IPS-NIHi11 (cell line): ENCODE results near the gene CROT.
"Not testable (repeated sequence)": the region's sequence is repeated elsewhere in the genome, so short reads cannot be mapped to it uniquely, and the experiment has no call there.

Source experiments
- DNase-seq: peaks from one replicate; pipeline ENCODE4 v3.0.0; 2012; ENCODE audit warnings: mixed read lengths, low spot score

Gene CROT, protein sequence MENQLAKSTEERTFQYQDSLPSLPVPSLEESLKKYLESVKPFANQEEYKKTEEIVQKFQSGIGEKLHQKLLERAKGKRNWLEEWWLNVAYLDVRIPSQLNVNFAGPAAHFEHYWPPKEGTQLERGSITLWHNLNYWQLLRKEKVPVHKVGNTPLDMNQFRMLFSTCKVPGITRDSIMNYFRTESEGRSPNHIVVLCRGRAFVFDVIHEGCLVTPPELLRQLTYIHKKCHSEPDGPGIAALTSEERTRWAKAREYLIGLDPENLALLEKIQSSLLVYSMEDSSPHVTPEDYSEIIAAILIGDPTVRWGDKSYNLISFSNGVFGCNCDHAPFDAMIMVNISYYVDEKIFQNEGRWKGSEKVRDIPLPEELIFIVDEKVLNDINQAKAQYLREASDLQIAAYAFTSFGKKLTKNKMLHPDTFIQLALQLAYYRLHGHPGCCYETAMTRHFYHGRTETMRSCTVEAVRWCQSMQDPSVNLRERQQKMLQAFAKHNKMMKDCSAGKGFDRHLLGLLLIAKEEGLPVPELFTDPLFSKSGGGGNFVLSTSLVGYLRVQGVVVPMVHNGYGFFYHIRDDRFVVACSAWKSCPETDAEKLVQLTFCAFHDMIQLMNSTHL

DNA sequence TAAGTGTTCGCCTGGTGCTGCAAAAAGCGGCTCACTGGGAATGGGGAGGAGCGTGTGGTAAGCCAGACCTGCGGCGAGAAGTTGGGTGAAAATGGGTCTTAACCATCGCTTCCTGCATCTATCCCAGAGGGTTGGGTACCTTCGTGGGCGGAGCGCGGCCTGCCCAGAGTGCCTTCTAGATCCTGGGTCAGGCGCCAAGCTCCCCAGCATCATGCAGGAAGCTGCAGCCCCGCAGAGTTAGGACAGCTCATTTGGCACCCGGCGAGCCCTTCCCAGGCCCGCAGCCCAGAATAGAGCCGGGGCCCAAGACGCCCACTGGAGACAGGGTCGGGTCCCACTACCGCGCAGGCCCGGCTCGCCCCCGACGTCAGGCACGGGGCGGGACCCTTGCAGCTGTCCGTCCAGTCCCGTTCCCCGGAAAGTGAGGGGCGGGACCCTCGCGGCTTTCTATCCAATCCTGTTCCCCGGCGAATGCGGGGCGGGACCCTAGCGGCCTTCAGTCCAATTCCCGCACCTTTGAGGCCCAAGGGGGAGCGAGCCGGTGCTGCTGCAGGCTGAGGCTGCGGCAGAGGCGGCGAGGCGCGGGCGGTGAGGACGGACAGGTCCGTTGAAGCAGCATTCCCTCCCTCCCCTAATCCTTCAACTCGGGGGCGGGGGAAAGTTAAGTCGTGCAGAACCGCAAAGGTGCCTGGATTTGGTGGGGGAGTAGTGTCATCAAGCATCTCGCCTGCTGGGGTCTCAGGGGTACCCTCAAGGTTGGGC is at the start of gene CROT:
Gene CROT (plus strand): TSS at position 499 of the 762 bp plus-strand sequence. CDS start 3,405 bp downstream, outside the sequence.
- DNase-seq = peak; percentile 95

DNA sequence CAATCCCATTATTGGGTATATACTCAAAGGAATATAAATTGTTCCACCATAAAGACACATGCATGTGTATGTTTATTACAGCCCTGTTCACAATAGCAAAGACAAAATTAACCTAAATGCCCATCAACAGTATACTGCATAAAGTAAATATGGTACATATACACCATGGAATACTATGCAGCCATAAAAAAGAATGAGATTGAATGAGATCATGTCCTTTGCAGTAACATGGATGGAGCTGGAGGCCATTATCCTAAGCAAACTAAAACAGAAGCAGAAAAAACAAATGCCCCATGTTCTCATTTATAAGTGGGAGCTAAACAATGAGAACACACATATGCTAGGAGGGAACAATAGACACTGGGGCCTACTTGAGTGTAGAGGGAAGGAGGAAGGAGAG is 44.7 kb upstream of the CROT start:
- no peak for DNase-seq

DNA sequence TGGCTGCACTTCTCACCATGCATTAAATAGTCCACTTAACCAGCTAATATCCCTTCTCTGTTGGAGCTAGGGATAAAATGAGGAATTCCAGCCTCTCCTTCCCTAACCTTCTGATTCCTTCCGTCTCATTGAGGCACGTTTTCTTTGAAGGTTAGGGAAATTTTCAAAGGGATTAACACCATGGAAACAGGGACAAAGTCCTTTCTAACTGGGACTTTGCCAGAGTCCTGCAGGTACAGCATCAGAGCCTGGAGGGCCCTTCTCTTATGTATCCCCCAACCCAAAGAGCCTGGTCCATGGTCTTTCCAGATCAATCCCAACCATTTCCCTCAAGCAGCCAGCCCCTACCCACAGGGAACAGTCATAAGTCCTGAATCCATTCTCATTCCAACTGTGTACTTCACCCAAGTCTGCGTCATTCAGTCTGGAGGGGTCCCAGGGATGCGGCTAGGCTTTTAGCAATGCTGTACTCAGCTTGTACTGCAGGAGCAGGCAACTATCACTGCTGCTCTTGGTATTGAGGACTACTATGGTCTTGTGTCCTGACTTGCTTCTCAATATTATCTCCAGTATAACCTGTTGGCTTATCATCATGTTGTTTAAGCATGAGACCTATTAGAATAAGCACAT is 34.6 kb upstream of the CROT start:
- no peak for DNase-seq

DNA sequence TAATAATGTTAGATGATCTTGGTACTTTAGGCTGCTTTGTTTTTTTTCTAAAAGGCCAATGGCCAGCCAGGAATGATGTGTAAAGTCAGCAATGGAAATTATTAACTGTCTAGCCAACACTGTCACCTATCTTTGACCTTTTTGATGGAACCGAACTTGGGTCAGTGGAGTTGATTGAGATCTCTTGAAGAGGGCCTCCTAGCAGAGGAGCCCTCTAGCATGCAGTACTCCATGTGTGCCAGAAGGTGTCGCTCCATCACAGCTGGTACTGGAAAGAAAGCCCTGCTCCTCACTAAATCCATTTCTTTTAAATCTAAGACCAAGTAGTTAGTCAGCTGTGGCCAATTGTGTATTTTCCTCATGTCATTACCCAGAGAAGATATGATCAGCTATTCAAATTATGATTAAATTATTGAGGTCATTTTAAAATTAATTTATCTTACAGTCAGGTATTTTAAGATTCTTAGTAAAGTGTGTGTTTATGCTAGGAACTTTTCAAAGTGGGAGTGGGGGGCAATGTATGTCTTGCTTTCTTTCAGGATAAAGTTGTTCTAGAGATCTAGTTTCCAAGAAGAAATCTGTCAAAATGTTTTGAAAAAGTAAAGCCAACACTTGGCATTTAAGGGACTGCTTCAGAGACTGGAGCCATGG is 33.1 kb upstream of the CROT start:
- DNase-seq = peak; percentile 71

DNA sequence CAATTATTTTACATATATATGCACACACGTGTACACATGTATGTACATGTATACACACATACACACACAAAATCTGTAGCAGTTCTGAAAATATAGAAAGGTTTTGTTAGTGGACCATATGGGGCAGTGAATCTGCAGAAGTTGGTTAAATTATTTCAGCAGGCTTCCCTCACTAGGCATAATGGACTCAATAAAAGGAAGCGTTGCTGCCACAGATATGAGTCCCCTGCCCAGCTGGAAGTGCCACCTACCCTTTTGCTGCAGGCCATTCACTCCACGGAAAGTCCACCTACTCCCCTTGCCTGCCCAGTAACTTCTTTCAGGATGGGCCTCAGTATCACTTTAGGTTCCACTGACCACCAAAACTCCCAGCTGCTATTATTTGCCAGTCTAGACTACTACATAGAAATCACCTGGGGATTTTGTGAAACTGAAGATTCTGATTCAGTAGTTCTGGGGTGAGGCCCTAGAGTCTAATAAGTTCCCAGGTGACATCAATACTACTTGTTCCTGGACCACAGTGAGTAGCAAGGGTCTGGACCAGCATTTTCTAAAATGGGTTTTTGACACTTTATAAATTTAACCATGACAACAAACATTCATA is 29.3 kb upstream of the CROT start:
- no peak for DNase-seq

DNA sequence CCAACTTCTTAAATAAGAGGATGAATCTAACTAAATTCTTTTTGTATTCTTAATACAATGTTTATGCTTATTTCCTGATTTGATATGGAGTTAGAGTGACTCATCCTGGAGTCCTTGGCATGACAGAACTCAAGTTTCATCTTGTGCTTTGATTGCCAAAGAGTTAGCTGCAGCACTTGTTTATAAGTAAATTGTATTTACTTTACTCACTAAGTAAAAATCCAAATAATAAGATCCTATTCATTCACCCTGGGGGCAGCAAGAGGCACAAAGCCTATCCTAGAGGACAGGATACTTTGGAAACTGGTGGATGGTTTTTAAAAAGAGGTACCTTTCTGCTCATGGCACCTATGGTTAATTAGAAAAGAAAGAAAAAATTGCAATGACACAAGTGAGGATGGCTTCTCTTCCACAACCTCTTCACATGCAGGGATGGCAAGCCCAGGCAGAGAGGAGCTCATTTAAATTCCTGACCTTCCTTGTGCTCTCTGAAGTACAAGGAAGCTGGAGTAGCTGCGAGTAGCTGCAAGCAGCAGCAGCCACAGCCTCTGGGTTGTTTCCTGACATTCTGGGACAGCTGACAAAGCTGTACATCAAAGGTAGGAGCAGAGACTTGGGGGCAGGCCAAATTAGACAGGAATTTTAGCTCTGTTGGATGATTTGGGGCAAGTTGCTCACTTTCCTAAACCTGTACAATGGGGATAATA is 28.5 kb upstream of the CROT start:
- DNase-seq = no peak

DNA sequence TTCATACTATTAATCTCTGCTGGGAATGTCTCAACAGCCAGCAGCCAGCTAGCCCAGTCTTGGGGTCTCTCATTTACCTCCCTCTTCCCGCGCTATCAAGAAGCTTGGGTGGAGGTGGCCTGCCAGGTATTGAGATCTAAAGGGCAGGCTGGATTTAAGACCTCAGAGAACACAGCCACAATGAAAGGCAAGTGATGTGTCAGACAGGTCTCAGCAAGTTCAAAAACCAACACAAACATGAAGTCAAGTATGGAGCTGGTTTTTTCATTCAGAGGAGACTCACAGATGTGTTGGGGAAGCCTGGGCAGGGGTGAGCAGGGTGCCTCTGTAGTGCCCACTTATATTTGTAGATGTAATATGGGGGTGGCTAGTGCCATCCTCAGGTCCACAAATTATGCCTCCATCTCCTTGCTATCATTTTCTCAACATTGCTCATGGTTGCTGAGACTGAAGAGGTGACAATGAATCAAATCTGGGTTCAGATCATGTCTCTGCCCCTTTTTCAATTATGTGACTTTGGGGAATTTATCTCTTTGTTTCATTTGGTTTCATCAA is 27.7 kb upstream of the CROT start:
- DNase-seq = no peak

DNA sequence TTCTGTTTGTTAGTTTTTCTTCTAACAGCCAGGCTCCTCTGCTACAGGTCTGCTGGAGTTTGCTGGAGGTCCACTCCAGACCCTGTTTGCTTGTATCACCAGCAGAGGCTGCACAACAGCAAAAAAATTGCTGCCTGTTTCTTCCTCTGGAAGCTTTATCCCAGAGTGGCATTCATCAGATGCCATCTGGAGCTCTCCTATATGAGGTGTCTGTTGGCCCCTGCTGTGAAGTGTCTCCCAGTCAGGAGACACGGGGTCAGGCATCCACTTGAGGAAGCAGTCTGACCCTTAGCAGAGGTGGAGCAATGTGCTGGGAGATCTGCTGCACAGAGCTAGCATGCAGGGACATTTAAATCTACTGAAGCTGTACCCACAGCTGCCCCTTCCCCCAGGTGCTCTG is 26.7 kb upstream of the CROT start:
- DNase-seq = no peak

DNA sequence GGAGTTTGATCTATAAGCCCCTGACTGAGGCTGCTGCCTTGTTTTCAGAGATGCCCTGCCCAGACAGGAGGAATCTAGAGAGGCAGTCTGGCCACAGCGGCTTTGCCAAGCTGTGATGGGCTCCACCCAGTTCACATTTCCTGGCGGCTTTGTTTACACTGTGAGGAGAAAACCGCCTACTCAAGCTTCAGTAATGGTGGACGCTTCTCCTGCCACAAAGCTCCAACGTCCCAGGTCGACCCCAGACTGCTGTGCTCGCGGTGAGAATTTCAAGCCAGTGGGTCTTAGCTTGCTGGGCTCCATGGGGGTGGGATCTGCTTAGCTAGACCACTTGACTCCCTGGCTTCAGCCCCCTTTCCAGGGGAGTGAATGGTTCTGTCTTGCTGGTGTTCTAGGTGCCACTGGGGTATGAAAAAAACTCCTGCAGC is 26.3 kb upstream of the CROT start:
- not testable (repeated sequence) for DNase-seq

DNA sequence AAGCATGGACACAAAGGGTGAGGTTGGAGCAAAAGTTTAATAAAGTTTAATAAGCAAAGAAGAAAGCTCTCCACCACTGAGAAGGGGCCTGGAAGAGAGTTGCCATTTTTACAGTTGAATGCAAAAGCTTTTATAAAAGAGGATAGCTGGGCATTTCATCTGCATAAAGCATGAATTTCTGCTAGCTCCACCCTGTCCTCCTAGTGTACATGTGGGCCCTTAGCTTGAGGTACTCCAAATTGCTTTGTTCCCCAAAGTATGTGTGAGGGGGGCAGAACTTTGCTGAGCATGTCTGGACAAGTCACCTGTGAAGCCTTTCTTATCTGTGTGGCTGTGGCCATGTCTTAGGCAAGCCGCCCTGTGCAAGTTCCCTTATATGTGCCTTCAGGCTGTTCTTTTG is 22.6 kb upstream of the CROT start:
- DNase-seq = no peak

DNA sequence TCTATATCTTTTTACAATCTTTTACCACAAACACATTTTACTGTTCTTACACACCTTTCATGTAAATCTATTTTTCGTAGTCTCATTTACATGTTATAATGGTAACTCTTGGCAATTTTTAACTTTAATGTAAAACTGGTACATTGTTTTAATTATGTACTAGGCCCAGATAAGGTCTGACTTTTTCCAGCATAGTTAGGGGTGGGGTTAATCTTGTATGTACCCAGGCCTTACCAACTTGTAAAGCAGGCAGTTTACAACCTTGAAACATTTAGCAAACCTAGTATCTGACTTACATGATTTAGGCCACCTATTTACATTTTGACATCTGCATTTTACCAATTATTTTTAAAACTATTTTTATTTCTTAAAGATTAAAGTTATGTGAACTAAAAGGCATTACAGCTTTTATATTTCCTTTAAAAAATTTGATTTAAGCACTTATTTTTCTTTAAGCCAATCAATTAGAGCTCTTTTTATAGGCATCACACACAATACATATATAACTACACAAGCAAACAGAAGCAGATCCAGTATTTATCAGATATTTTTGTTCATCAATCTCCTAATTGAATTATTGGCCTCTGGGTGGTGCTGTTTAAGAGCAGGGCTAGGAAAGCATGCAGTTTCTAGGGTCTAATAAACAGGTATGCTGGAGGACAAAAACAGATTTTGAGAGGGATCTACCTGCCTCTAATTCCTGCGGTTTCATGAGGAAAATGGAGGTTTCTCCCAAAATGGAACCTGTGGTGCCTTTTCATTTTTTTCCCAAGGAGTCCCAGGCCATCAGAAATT is 19.7 kb upstream of the CROT start:
- DNase-seq = no peak

DNA sequence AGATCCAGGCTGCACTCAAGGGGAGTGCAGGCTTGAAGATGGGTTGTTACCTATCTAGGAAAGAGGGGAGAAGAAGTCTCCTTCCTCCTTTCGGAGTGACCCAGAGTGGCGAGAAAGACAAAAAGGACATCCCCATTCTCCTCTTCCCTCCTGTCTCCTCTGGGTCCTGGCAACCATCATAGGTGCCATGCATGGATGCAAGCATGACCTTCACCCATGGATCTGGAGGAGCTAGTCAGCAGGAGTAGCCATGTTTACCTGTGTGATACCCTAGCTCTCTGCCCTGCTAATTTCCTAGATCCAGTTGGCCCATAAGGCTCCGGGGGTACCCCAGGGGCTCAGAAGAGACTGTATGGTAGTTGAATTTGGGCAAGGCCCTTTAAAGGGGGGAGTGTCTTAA is 17.2 kb upstream of the CROT start:
- no peak for DNase-seq

DNA sequence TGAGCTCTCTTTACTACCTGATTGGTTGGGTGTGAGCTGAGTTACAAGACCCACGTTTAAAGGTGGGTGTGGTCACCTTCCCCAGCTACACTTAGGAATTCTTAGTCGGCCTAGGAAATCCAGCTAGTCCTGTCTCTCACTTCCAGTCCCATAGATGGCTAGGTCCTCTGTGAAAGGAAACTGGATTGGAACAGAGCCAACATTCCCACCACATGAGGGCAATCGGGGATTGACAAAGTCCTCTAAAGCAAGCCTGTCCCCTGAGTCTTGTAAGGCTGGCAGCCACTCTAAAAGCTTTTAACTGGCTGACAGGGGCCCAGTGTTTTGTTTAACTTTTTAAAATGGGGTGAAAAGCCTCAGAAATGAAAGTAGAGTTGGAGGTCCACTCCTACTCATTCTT is 15.1 kb upstream of the CROT start:
- no peak for DNase-seq

DNA sequence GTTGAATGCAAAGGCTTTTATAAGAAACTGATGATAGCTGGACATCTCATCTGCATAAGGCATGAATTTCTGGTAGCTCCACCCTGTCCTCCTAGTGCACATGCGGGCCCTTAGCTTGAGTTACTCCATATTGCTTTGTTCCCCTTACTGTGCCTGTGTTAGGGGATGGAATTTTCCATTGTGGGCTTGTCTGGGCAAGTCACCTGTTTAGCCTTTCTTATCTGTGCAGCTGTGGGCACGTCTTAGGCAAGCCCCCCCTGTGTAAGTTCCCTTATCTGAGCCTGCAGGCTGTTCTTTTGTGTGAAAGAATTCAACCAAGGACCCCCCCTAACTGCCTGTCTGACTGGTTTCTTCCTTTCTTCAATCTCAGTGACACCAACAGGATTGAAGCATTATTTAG is 14.5 kb upstream of the CROT start:
- no peak for DNase-seq

DNA sequence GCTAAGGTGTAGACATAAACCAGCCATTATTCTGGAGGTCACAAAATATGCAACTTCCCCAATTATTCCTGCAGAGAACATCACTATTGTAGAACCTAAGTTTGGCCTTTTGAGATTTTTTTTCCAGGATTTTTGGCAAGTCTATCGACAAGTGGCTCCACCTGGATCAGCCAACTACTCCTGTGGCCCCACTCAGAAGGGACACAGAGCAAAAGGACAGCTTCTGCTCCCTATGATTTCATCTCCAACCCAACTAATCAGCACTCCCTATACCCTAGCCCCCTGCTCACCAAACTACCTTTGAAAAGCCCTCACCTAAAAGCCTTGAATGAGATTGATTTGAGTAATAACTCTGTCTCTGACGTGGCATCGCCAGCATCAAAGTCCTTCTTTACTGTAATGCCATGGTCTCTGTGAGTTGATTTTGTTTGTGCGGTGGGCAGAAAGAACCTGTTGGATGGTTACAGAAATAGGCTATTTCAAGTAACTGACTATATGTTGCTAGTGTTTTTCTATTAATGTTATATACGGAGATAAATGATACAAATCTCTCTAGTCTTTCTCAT is 13.7 kb upstream of the CROT start:
- no peak for DNase-seq

DNA sequence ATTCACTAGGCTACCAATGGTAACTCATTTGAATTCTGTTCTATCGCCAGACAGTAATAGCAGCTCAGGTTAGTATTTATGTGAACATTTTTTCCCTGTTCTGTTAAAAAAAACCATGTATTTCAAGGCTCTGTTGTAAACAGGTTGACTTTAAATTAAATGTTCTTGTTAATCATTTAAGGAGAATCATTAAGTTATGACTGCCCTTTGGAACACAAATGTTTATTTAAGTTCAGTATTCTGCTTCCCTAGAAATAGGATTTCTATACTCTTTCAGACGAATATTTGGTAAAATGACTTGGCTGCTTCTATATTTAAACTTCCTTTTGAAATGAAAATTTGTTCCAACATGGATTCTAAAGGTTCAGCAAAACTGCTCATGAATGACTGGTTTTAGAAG is 13.1 kb upstream of the CROT start:
- DNase-seq = no peak

DNA sequence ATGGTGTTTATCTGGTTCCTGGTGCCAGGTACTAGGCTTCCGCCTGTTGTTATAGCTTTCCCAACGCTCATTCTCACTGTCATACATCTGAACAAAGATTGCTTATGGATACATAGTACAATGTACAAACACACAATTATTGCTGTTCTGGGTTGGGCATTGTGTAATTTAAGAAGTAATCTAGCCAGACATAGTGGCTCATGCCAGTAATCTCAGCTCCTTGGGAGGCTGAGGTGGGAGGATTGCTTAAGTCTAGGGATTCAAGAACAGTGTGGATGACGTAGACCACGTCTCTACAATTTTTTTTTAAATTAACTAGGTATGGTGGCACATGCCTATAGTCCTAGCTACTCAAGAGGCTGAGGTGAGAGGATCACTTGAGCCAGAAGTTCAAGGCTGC is 9.3 kb upstream of the CROT start:
- no peak for DNase-seq

DNA sequence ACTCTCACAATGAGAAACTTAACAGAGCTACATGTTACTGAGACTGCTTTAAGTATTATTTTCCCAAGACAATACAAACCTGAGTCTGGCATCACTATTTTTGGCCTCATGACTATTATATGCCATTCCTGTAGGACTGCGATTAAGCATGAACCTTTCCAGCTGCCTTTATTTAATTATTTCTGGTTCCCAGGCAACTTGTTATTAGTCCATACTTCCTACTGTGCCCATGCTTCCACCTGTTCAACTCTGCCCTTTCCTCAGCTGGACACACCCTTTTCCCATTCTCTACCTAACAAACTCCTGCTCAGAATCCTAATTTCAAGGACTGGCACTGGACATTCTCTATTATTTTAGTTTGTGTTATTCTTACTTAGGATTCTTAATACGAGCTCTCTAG is 8.1 kb upstream of the CROT start:
- DNase-seq = no peak

DNA sequence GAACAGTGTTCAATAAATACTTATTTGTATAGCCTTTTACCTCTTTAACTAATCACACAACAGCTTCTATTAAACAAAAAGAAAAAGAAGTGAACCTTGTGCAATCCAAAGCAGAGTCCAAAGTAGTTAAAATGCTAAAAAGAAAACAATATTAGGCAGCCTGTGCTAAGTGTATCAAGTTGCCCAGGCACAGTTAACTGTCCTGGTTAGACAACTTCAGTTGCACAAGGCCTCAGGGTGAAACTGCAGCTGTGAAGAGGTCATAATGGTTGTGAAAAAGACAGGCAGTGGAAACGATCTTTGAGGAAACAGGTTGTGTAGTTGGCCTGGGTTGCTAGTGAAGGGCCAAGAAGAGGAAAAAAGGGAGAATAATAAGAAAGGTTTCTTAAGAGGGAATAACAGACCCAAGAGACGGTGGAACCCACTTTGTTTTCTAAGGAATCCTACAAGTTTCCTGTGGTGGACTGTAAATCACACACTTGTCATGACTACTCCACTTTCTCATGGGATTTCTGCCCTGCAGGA is 6.0 kb upstream of the CROT start:
- no peak for DNase-seq
